ENCODE data around the gene CPSF4L. TPM values are rescaled to one million over a fixed set of nuclear protein-coding genes. Genes with fewer than 3 reads are reported as not detected.

The CPSF4L gene
- total and polyA plus RNA-seq, 2 donors (not counting 3 experiments of a cell fraction or from before 2014, with no cell fraction given) = not detected

DNA sequence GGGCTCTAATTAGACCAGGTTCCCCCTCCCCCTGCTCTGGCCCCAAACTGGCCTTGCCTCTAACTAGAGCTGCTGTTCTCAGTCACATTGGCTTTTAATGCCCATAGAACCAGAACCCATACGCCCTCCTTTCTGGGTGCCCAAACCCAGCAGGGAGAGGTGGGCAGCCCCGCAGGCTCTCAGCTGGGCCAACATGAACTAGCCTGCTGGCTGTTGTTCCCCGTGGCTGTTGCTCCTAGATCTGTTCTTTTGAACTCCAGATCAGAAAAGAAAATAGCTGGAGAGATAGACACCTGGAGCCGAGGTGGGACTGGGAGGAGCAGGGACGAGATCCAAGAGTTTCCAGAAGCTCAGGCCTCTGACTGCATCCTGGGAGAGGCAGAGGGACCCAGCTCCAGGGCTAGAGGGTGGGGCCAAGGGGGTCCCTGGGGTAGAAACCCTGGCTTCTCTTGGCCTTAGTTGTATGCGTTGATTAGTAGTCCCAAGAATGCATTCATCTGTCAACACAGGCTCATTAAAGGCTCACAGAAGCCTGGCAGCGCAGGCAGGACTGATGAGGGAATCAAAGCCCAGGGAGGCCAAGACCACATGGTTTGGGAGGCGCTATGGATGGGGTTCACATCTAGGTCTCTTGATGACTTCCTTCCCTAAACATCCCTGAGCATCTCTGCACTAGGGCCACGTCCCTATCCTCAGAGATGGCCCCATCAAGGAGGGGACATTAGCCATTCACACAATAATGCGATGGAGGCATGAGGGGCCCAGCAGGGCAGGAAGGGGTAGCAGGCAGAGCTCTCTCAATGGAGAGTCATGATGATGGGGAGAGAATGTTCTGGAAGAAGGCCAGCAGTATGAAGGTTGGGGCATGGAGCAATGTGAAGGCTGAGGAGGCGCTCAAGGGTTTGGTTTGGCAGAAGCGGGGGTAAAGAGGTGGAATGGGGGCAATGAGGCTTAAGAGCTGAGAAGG, 1.3 kb upstream of the CPSF4L start:
- Histone ChIP-seq H3K27me3 (ENCODE audit: control insufficient read depth in 2 of 2, insufficient read depth in 2 of 2, low read length in 2 of 2) (no peaks in the 10 kb centered on the region), H3K9me3 (replicated peaks; ENCODE audit: control insufficient read depth, insufficient read depth, low read length) (no peaks in the 10 kb centered on the region), H3K4me1 (ENCODE audit: control insufficient read depth, extremely low read depth, insufficient read depth, low read length) (no peaks in the 10 kb centered on the region), H2AFZ (ENCODE audit: low read depth, low read length) (no peak overlapping the region), H3K9ac (replicated peaks; ENCODE audit: extremely low read depth, insufficient read depth, low read length) (no peak overlapping the region), H3K9me1 (replicated peaks; ENCODE audit: control insufficient read depth, extremely low read depth, insufficient read depth, low read length) (no peaks in the 10 kb centered on the region), H3K36me3 (ENCODE audit: control insufficient read depth in 2 of 2, extremely low read depth in 1 of 2, insufficient read depth in 2 of 2, low read length in 2 of 2) (no peaks in the 10 kb centered on the region), H3K79me2 (ENCODE audit: control insufficient read depth, insufficient read depth, low read length) (no peaks in the 10 kb centered on the region), H3K27ac (ENCODE audit: insufficient read depth, low read depth, low read length) (no peak overlapping the region), H3K4me2 (ENCODE audit: insufficient read depth, low read length) (no peak overlapping the region), H3K4me3 (replicated peaks in 1 of 3; ENCODE audit: insufficient read depth in 1 of 3, low read depth in 1 of 3, low read length in 3 of 3) (no peak overlapping the region), H4K20me1 (replicated peaks; ENCODE audit: control insufficient read depth, extremely low read depth, insufficient read depth, low read length) (no peaks in the 10 kb centered on the region)
- BruUV-seq (replicated peaks) = no TSS peak
- dilution Hi-C loops (cut with MboI; ENCODE audit: extremely low pct_ligation_motif_present, low sequenced_read_pairs) (no loop called here), intact Hi-C loops (cut with micrococcal nuclease) (no loop called here)
- TF ChIP-seq FOS (IDR thresholded peaks at IDR 0.05; ENCODE audit: borderline replicate concordance, insufficient read depth, low read length) (no peak), EZH2 (IDR thresholded peaks at IDR 0.05; ENCODE audit: borderline replicate concordance, low read depth, low read length, severe bottlenecking) (no peak), POLR2AphosphoS5 (IDR thresholded peaks at IDR 0.05; ENCODE audit: insufficient read depth, low read depth, low read length) (no peak), POLR2A (IDR thresholded peaks at IDR 0.05; ENCODE audit: low read depth, low read length) (no peak), MYC (IDR thresholded peaks at IDR 0.05; ENCODE audit: low read depth, low read length) (no peak), GATA2 (IDR thresholded peaks at IDR 0.05; ENCODE audit: insufficient read depth, insufficient read length, low read depth, low read length) (no peak), MAX (IDR thresholded peaks at IDR 0.05; ENCODE audit: insufficient read depth, insufficient read length) (no peak), JUN (IDR thresholded peaks at IDR 0.05; ENCODE audit: borderline replicate concordance, insufficient read depth, insufficient read length, low read depth) (no peak)
- TF ChIP-seq, protein P1, sequence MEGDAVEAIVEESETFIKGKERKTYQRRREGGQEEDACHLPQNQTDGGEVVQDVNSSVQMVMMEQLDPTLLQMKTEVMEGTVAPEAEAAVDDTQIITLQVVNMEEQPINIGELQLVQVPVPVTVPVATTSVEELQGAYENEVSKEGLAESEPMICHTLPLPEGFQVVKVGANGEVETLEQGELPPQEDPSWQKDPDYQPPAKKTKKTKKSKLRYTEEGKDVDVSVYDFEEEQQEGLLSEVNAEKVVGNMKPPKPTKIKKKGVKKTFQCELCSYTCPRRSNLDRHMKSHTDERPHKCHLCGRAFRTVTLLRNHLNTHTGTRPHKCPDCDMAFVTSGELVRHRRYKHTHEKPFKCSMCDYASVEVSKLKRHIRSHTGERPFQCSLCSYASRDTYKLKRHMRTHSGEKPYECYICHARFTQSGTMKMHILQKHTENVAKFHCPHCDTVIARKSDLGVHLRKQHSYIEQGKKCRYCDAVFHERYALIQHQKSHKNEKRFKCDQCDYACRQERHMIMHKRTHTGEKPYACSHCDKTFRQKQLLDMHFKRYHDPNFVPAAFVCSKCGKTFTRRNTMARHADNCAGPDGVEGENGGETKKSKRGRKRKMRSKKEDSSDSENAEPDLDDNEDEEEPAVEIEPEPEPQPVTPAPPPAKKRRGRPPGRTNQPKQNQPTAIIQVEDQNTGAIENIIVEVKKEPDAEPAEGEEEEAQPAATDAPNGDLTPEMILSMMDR (IDR thresholded peaks at IDR 0.05; ENCODE audit: extremely low read depth in 1 of 2, insufficient read depth in 1 of 2, low read depth in 1 of 2, low read length in 2 of 2) = no peak
- no peak for DNase-seq (ENCODE audit: low read depth, low spot score)
- CTCF ChIA-PET = interaction anchor here (1.5 to 11.8 kb wide), 3 partner anchors 48 to 537 kb away, joined by 4 to 376 read pairs (median 6); no protein-coding TSS in a partner anchor
- FAIRE-seq = no peak
- POLR2A ChIA-PET = no interaction called here

Measured in endothelial cell of umbilical vein (primary cell).